ENCODE measurements around the gene IFNL4.

GRCh38 chr19:39237200-39238184 lies 11.2 kb downstream of the IFNL4 start:
- TF ChIP-seq CTCF (conservative IDR thresholded peaks at IDR 0.05; ENCODE audit: low read depth in 2 of 2), result no peak
- no peak for TF ChIP-seq EZH2 (IDR thresholded peaks at IDR 0.05; ENCODE audit: low read depth, unreplicated experiment)
- no peak for TF ChIP-seq NANOG (IDR thresholded peaks at IDR 0.05; ENCODE audit: borderline replicate concordance)
- no peak for TF ChIP-seq REST (IDR thresholded peaks at IDR 0.05; ENCODE audit: unreplicated experiment)
- no peak for TF ChIP-seq EZH2phosphoT487 (IDR thresholded peaks at IDR 0.05; ENCODE audit: unreplicated experiment)
- TF ChIP-seq ZNF462 (CRISPR knock-in tag; IDR thresholded peaks at IDR 0.05), result no peak

All from GM23338 (cell line).